HG02759 (cell line): ENCODE data around the gene SCRN1.

Experiments
- ATAC-seq: cut with Tn5 transposase; IDR thresholded peaks from one replicate; pipeline ENCODE4 v1.9.1; 2021; ENCODE audit warnings: mild to moderate bottlenecking, moderate library complexity; ENCODE audit not compliant: unreplicated experiment

The SCRN1 gene, protein sequence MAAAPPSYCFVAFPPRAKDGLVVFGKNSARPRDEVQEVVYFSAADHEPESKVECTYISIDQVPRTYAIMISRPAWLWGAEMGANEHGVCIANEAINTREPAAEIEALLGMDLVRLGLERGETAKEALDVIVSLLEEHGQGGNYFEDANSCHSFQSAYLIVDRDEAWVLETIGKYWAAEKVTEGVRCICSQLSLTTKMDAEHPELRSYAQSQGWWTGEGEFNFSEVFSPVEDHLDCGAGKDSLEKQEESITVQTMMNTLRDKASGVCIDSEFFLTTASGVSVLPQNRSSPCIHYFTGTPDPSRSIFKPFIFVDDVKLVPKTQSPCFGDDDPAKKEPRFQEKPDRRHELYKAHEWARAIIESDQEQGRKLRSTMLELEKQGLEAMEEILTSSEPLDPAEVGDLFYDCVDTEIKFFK

GRCh38 chr7:29989257-29989995 lies at the start of gene SCRN1:
Gene SCRN1, minus strand, starts transcription at chr7:29989801. Its CDS starts 20,734 bp downstream, at chr7:29969067.
- peak; percentile 61 for ATAC-seq

- no peak for ATAC-seq
These were observed 48.8 kb upstream of the SCRN1 start for GRCh38 chr7:30038196-30038980.

- ATAC-seq, result no peak
These were observed 46.6 kb upstream of the SCRN1 start for GRCh38 chr7:30036220-30036619.

DNA sequence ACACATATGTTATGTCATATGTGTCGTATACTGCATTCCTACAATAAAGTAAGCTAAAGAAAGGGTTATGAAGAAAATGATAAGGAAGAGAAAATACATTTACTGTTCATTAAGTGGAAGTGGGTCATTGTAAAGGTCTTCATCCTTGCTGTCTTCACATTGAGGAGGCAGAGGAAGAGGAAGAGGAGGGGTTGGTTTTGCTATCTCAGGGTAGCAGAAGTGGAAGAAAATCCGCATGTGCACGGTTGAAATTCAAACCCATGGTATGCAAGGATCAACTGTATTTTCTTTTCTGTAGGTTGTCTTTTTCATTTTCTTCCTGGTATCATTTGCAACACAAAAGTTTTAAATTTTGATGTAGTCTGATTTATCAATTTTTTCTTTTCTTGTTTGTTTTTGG lies 44.9 kb upstream of the SCRN1 start:
- ATAC-seq, result no peak

- ATAC-seq, result no peak
These were observed 42.9 kb upstream of the SCRN1 start for GRCh38 chr7:30032310-30033125.

- ATAC-seq, result no peak
These were observed 40.1 kb upstream of the SCRN1 start for GRCh38 chr7:30029696-30030095.

GRCh38 chr7:30028749-30029635 lies 39.4 kb upstream of the SCRN1 start:
- peak; percentile 15 for ATAC-seq

GRCh38 chr7:30028216-30028748 lies 38.7 kb upstream of the SCRN1 start, which contains the start of gene PLEKHA8:
Gene PLEKHA8, plus strand, starts transcription at chr7:30028412. Its CDS starts 351 bp downstream, at chr7:30028763.
- peak; percentile 59 for ATAC-seq

DNA sequence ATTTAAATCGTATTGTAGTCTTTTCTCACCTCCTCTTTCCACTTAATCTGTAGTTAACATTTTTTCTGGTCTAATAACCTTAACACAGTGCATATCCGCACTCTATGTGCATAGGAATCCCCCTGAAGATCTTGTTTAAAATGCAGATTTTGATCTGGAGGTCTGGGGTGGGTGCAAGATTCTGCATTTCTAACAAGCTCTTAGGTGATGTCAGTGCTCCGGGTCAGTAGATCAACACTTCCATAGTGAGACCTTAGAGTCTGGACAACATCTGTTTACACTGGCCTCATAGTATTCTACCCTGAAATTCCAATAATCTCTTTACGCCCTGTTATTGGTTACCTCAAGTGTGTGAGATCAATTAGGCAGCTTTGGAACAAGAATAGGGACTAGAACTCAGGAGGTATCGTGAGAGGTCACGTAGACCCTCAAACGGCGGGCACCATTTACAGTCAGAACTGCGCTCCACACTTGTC lies 38.2 kb upstream of the SCRN1 start:
- ATAC-seq, result peak; percentile 2

- no peak for ATAC-seq
These were observed 37.5 kb upstream of the SCRN1 start for GRCh38 chr7:30027065-30027456.

DNA sequence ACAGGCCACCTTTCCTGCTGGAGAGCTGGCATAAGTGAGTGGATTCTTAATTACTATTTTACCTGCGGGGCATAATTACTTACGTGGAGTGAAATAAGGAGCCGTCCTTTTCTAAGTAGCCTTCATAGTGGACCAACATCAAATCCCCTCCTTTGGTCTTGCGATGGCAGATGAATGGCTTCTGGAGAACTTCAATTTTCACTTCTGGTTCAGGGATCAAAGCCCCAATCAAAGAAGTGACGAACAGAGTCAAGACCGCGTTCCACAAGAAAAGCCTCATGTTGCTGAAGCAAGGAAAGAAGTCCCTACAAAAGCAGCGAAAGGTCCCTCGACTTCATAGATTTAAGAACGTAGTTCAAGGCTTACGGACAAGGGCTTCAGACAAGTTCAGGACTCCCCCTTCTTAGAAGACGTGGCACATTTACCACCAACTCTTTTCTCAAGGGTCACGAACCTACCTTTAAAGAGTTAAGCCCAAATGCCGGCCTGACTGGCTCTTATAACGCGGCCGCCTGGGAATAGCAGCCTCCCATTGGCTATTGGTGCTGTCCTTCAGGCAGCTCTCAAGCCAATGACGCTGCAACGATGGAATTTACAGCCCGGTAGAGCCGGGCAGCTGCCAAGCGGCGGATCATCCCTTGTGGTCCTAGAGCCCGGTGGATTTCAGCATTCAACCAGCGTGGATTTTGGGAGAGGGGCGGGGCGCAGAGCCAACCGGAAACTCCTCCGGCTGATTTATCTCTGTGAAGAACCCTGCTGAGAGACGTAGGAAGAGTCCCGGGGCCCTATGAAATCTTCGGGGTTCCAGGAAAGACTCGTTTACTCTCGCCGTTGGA lies 36.8 kb upstream of the SCRN1 start, which contains the start of gene FKBP14:
FKBP14 (minus strand) TSS at position 474 of the 836 bp plus-strand sequence; CDS start at position 280, 194 bp downstream.
- ATAC-seq, result peak; percentile 70

- ATAC-seq, result no peak
These were observed 33.9 kb upstream of the SCRN1 start for GRCh38 chr7:30023524-30023923.

- ATAC-seq, result no peak
These were observed 33.4 kb upstream of the SCRN1 start for GRCh38 chr7:30022991-30023390.

DNA sequence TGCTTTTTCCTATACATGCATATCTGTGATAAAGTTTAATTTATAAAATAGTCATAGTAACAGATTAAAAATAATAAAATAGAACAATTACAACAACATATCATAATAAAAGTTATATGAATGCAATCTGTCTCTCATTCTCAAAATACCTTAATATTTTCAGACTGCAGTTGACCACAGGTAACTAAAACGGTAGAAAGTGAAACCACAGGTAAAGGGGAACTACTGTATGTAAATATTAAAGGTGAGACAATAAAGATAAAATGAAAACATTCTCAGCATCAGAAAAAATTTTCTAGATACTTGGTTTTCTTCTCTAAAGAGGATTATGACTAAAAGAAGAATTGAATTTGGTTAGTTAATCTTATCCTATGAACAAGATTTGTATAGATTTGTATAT lies 30.9 kb upstream of the SCRN1 start:
- ATAC-seq, result no peak

DNA sequence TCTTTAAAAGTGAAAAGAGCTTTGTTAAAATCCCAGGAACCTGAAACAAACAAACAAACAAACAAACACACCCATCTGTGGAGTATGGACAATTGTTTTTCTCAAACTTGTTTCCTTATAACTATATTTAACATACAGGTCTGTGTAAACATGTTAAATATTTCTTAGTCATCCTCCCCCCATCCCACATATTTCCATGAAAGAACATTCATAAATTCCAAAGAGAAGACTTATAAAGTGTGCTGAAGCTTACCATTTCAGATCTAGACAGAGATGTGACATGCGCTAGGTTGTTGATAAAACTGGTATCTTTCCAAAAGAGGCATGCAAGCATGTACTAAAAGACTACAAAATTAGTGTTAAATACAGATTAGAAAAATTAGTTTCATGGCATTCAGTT lies 30.4 kb upstream of the SCRN1 start:
- ATAC-seq, result no peak

DNA sequence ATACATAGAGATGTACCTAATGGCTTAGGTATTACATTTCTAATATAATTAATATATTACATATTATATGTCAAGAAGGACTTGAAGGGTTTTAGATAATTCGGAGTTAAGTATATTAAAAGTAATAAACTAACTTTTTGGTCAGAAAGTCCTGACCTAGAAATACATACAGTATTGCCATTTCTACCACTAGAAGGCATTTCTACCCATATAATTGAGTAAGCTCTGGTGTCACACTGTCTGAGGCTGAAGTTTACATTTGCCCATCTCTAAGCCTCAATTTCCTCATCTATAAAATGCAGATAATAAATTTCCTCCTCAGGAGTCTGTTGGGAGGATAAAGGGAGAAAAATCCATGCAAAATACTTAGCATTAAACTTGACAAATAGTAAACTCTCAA lies 29.8 kb upstream of the SCRN1 start:
- no peak for ATAC-seq

GRCh38 chr7:30018451-30018850 lies 28.9 kb upstream of the SCRN1 start:
- ATAC-seq, result no peak

- no peak for ATAC-seq
These were observed 23.2 kb upstream of the SCRN1 start for GRCh38 chr7:30012757-30013156.
